PC-3 (cell line): ENCODE data around the gene GPR32.

Experiments
- CTCF ChIP-seq: fragments of 300-600 bp; sonication (generic); conservative IDR thresholded peaks from 2 replicates; pipeline ENCODE4 v1.5.1; 2017; ENCODE audit warnings: antibody characterized with exemption, low read depth, mild to moderate bottlenecking, low read length
- EZH2 ChIP-seq: fragments of 300-600 bp; sonication (generic); IDR thresholded peaks from one replicate; pipeline ENCODE4 v1.6.1; 2017; ENCODE audit warnings: antibody characterized with exemption, mild to moderate bottlenecking, low read length; ENCODE audit not compliant: unreplicated experiment
- EZH2phosphoT487 ChIP-seq: fragments of 300-600 bp; sonication (generic); IDR thresholded peaks from 2 replicates; pipeline ENCODE4 v1.6.1; 2018; ENCODE audit warnings: mild to moderate bottlenecking, antibody characterized with exemption, low read length, borderline replicate concordance

GRCh38 chr19:50745221-50745620 lies 25.0 kb upstream of the GPR32 start:
- TF ChIP-seq EZH2 = no peak
- TF ChIP-seq CTCF = no peak
- TF ChIP-seq EZH2phosphoT487 = no peak
